ENCODE measurements around the gene HES1. TPM values are rescaled to one million over a fixed set of nuclear protein-coding genes. Genes with fewer than 3 reads are reported as not detected.

The HES1 gene
- total and polyA plus RNA-seq, 7 experiments from 2014 or later, result 3.9 to 4.2 (median 4.2) TPM; not detected in 4

DNA sequence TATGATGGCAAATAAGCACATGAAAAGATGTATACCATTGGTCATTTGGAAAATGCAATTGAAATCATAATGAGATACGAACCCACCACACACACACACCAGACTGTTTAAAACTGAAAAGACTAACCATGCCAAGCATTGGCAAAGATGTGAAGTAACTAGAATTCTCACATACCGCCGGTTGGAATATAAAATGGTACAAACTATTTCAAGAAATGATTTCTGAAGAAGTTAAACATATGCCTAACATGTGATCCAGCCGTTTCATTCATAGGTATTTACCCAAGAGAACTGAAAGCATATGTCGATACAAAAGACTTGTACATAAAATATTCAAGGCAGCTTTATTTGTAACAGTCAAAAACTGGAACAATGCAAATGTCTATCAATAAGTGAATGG is 28.9 kb downstream of the HES1 start:
- H3K27me3 ChIP-seq (ENCODE audit: control insufficient read depth in 2 of 2, insufficient read depth in 2 of 2, low read length in 2 of 2), result no peaks in the 10 kb centered on the region
- ChIA-PET POLR2A (no interaction called here), CTCF (interaction anchor here (0.7 kb wide), 1 partner anchor 196 kb away, joined by 4 read pairs; no protein-coding TSS in a partner anchor)
- Mint-ChIP-seq H3K4me1 (peaks cover 0 to 4% (median 0%) of the 10 kb centered on the region in 7 donors), H3K27ac (no peak overlapping the region), H3K27me3 (peaks cover 11 to 85% (median 17%) of the 10 kb centered on the region in 5 donors), H3K4me3 (no peak overlapping the region), H3K36me3 (no peaks in the 10 kb centered on the region), H3K9me3 (no peaks in the 10 kb centered on the region)
- no peak for ATAC-seq
- DNase-seq, result no peak
- intact Hi-C loops (cut with micrococcal nuclease), result no loop called here
- H3K4me1 ChIP-seq (ENCODE audit: control insufficient read depth in 2 of 2, insufficient read depth in 2 of 2, low read length in 2 of 2), result no peaks in the 10 kb centered on the region
- no peak overlapping the region for H3K27ac ChIP-seq (ENCODE audit: low read depth, low read length)
- H3K36me3 ChIP-seq (ENCODE audit: control insufficient read depth in 2 of 3, insufficient read depth in 3 of 3, low read length in 3 of 3), result no peaks in the 10 kb centered on the region
- H3K9me3 ChIP-seq (ENCODE audit: control insufficient read depth in 2 of 3, low read length in 3 of 3), result no peaks in the 10 kb centered on the region
- H3K4me3 ChIP-seq (ENCODE audit: low read length), result no peak overlapping the region

DNA sequence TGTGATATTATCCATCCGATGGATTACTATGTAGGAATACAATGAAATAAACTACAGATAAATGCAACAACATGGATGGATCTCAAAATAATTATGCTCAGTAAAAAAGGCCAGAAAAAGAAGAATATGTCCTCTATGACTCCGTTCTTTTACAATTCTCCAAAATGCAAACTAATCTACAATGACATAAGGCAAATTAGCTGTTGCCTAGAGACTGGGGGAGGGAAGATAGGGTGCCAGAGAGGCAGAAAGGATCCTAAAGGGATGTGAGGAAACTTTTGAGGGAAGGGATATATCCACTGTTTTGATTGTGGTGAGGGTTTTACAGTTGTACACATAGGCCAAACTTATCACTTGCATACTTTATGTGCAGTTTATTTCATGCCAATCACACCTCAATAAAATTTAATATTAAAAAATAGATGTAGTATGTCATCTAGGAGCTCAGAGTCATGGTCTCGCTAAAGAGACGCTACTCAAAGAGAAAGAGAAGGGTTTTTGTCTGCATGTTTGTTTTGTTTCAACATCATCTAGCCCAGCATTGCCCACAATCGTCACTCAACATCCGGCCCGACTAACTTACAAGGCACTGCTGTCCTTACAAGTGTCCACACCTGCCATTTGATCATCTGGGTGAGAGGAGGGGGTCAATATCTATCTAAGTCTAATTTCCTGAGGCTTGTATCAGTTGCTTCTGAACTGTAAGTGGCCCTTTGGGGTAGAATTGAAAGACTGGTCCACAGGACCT is 29.5 kb downstream of the HES1 start:
- no peaks in the 10 kb centered on the region for H3K9me3 Mint-ChIP-seq
- ATAC-seq (no peak), DNase-seq (no peak)
- Histone ChIP-seq H3K4me3 (ENCODE audit: low read length) (no peak overlapping the region), H3K27me3 (ENCODE audit: control insufficient read depth in 2 of 2, insufficient read depth in 2 of 2, low read length in 2 of 2) (no peaks in the 10 kb centered on the region), H3K27ac (ENCODE audit: low read depth, low read length) (no peak overlapping the region), H3K36me3 (ENCODE audit: control insufficient read depth in 2 of 3, insufficient read depth in 3 of 3, low read length in 3 of 3) (no peaks in the 10 kb centered on the region), H3K4me1 (ENCODE audit: control insufficient read depth in 2 of 2, insufficient read depth in 2 of 2, low read length in 2 of 2) (no peaks in the 10 kb centered on the region), H3K9me3 (ENCODE audit: control insufficient read depth in 2 of 3, low read length in 3 of 3) (no peaks in the 10 kb centered on the region)
- ChIA-PET POLR2A (no interaction called here), CTCF (interaction anchor here (0.7 kb wide), 1 partner anchor 196 kb away, joined by 4 read pairs; no protein-coding TSS in a partner anchor)
- peaks cover 11 to 86% (median 17%) of the 10 kb centered on the region in 5 donors for H3K27me3 Mint-ChIP-seq
- no peak overlapping the region for H3K4me3 Mint-ChIP-seq
- no peak overlapping the region for H3K27ac Mint-ChIP-seq
- peaks cover 0 to 4% (median 0%) of the 10 kb centered on the region in 7 donors for H3K4me1 Mint-ChIP-seq
- no peaks in the 10 kb centered on the region for H3K36me3 Mint-ChIP-seq
- intact Hi-C loops (cut with micrococcal nuclease), result no loop called here

DNA sequence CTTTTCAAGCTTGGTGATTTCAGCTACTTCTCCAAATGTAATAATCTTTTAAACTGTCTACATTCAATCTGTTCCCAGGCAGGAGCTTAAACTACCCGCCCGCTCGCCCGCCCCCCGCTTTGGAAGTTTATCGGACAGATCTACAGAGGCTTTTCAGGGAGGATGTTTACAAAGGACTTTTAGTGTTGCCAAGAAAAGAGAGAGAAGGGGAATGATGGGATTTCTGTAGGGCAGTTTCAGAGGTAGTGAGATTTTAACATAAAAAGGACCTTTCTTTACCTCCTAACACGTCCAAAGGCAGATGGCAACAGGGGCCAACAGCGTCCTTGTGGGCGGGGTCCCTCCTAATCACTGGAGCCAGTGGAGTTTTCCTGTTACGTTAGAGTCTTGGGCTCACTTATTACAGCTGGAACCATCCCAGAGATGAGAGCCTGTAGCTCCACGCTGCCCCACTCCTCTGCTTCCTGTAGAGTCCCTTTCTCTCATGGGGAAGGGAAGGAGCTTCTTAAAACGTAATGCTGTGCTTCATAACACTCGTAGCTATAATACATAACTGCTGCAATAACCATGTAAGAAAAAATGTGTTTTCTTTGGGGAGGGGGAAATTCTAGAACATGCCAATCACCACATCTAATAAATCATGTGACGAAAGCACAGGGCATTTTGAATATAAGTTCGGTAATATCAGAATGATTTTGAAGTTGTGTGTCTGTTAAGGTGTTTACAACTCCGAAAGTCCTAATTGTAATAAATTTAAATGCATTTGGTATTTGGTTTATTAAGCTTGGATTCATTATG is 30.9 kb downstream of the HES1 start:
- Histone ChIP-seq H3K27ac (ENCODE audit: low read depth, low read length) (no peak overlapping the region), H3K36me3 (ENCODE audit: control insufficient read depth in 2 of 3, insufficient read depth in 3 of 3, low read length in 3 of 3) (no peaks in the 10 kb centered on the region), H3K27me3 (ENCODE audit: control insufficient read depth in 2 of 2, insufficient read depth in 2 of 2, low read length in 2 of 2) (no peaks in the 10 kb centered on the region), H3K9me3 (ENCODE audit: control insufficient read depth in 2 of 3, low read length in 3 of 3) (no peaks in the 10 kb centered on the region), H3K4me3 (ENCODE audit: low read length) (no peak overlapping the region), H3K4me1 (ENCODE audit: control insufficient read depth in 2 of 2, insufficient read depth in 2 of 2, low read length in 2 of 2) (no peaks in the 10 kb centered on the region)
- H3K4me3 Mint-ChIP-seq, result no peak overlapping the region
- H3K27me3 Mint-ChIP-seq, result peaks cover 2 to 77% (median 10%) of the 10 kb centered on the region in 5 donors
- intact Hi-C loops (cut with micrococcal nuclease), result no loop called here
- no peak overlapping the region for H3K27ac Mint-ChIP-seq
- H3K36me3 Mint-ChIP-seq, result no peaks in the 10 kb centered on the region
- no peaks in the 10 kb centered on the region for H3K9me3 Mint-ChIP-seq
- DNase-seq (no peak), ATAC-seq (no peak)
- peaks cover 0 to 4% (median 0%) of the 10 kb centered on the region in 7 donors for H3K4me1 Mint-ChIP-seq
- CTCF ChIA-PET, result no interaction called here
- POLR2A ChIA-PET, result no interaction called here

DNA sequence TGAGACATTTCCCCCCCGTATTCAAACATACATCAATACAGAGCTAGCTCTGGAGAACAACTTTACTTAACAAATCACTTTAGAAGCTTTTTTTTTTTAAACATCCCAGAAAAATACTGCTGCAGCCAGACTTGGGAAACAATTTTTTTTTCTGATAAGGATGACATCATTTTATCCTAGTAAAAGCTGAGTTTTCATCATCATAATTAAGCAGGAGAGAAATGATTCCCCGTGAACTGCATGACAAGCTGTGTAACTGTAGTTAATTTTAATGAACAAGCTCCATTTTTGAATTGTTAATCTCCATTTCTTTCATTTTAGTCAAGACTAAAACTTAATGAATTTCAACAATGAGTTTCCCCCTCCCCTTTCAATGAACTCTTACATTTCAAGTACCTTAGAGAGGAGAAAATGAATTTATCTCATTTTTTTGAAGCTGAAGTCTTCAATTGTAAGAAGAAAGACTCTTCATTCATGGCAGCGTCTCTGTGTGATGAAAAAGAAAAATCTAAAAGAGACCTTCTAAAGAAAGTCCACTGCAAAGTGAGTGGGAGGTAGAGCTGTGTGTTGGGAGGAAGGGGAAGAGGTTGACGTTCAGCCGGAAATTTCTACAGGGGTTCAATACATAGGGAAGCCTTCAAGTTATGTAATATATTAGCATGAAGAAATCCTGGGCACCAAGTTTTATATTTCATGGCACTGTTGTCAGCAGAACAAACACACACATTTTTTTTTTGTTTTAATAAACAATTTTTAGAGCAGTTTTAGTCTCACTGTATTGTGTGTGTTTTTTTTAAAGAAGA is 31.7 kb downstream of the HES1 start:
- Mint-ChIP-seq H3K4me3 (no peak overlapping the region), H3K27ac (no peak overlapping the region), H3K9me3 (no peaks in the 10 kb centered on the region), H3K27me3 (peaks cover 0 to 70% (median 8%) of the 10 kb centered on the region in 5 donors), H3K36me3 (peaks cover 0 to 1% (median 0%) of the 10 kb centered on the region in 5 donors), H3K4me1 (peaks cover 0 to 4% (median 0%) of the 10 kb centered on the region in 7 donors)
- Histone ChIP-seq H3K9me3 (ENCODE audit: control insufficient read depth in 2 of 3, low read length in 3 of 3) (no peaks in the 10 kb centered on the region), H3K36me3 (ENCODE audit: control insufficient read depth in 2 of 3, insufficient read depth in 3 of 3, low read length in 3 of 3) (no peaks in the 10 kb centered on the region), H3K27me3 (ENCODE audit: control insufficient read depth in 2 of 2, insufficient read depth in 2 of 2, low read length in 2 of 2) (no peaks in the 10 kb centered on the region), H3K27ac (ENCODE audit: low read depth, low read length) (no peak overlapping the region), H3K4me3 (ENCODE audit: low read length) (no peak overlapping the region), H3K4me1 (ENCODE audit: control insufficient read depth in 2 of 2, insufficient read depth in 2 of 2, low read length in 2 of 2) (no peaks in the 10 kb centered on the region)
- ChIA-PET POLR2A (no interaction called here), CTCF (interaction anchor here (0.6 kb wide), 2 partner anchors 74 to 89 kb away, joined by 4 read pairs; no protein-coding TSS in a partner anchor)
- no peak for DNase-seq
- ATAC-seq, result no peak
- intact Hi-C loops (cut with micrococcal nuclease), result no loop called here

DNA sequence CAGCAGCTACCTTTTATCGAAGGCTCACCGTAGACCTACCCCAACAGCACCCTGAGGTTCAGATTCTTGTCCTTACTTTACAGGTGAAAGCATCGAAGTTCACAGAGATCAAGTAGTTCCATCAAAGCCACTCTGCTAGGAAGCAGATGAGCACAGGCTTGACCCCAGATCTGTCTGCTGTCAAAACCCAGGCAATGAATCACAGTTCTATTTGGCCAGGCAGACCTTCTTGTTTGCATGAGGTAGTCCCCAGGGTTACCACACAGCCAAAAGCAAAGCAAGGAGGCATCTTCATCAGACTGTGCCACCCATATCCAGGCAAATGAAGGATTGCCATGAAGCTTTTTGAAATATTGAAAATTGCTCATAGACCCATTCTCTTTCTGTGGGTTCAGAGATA is 33.0 kb downstream of the HES1 start:
- H3K4me3 ChIP-seq (ENCODE audit: low read length), result no peak overlapping the region
- H3K4me1 ChIP-seq (ENCODE audit: control insufficient read depth in 2 of 2, insufficient read depth in 2 of 2, low read length in 2 of 2), result no peaks in the 10 kb centered on the region
- no peak overlapping the region for H3K4me3 Mint-ChIP-seq
- no peaks in the 10 kb centered on the region for H3K9me3 ChIP-seq (ENCODE audit: control insufficient read depth in 2 of 3, low read length in 3 of 3)
- no peak overlapping the region for H3K27ac ChIP-seq (ENCODE audit: low read depth, low read length)
- intact Hi-C loops (cut with micrococcal nuclease), result no loop called here
- H3K4me1 Mint-ChIP-seq, result peaks cover 0 to 4% (median 0%) of the 10 kb centered on the region in 7 donors
- peaks cover 0 to 58% (median 4%) of the 10 kb centered on the region in 5 donors for H3K27me3 Mint-ChIP-seq
- ChIA-PET POLR2A (no interaction called here), CTCF (no interaction called here)
- peak overlapping the region in 2 of 9 donors; percentile 11 to 17 for H3K27ac Mint-ChIP-seq
- ATAC-seq (no peak), DNase-seq (no peak)
- H3K27me3 ChIP-seq (ENCODE audit: control insufficient read depth in 2 of 2, insufficient read depth in 2 of 2, low read length in 2 of 2), result no peaks in the 10 kb centered on the region
- no peaks in the 10 kb centered on the region for H3K9me3 Mint-ChIP-seq
- H3K36me3 Mint-ChIP-seq, result peaks cover 0 to 1% (median 0%) of the 10 kb centered on the region in 5 donors
- H3K36me3 ChIP-seq (ENCODE audit: control insufficient read depth in 2 of 3, insufficient read depth in 3 of 3, low read length in 3 of 3), result no peaks in the 10 kb centered on the region

DNA sequence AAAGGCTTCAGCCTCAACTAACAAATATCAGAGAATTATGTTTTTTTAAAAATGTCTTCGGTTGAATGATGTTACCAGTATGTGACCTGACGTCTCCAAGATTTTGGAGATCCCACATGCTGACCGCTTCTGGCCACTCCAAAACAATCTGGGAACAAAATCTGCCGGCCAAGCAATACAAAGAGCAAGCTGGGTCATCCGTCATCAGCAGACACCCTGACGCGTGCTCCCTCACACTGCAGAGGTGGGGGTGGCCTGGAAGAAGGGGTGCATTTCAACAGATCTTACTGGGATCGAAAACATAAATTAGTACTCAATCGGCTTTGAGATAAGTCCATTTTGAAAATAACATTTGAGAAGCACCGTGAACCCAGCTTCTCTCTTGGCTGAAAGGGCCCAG is 33.6 kb downstream of the HES1 start:
- Histone ChIP-seq H3K27ac (ENCODE audit: low read depth, low read length) (no peak overlapping the region), H3K36me3 (ENCODE audit: control insufficient read depth in 2 of 3, insufficient read depth in 3 of 3, low read length in 3 of 3) (no peaks in the 10 kb centered on the region), H3K4me3 (ENCODE audit: low read length) (no peak overlapping the region), H3K4me1 (ENCODE audit: control insufficient read depth in 2 of 2, insufficient read depth in 2 of 2, low read length in 2 of 2) (no peaks in the 10 kb centered on the region), H3K27me3 (ENCODE audit: control insufficient read depth in 2 of 2, insufficient read depth in 2 of 2, low read length in 2 of 2) (no peaks in the 10 kb centered on the region), H3K9me3 (ENCODE audit: control insufficient read depth in 2 of 3, low read length in 3 of 3) (no peaks in the 10 kb centered on the region)
- Mint-ChIP-seq H3K9me3 (no peaks in the 10 kb centered on the region), H3K4me3 (no peak overlapping the region), H3K4me1 (peaks cover 0 to 6% (median 0%) of the 10 kb centered on the region in 7 donors), H3K36me3 (peaks cover 0 to 1% (median 0%) of the 10 kb centered on the region in 5 donors), H3K27me3 (peaks cover 0 to 52% (median 4%) of the 10 kb centered on the region in 5 donors), H3K27ac (no peak overlapping the region)
- ChIA-PET CTCF (no interaction called here), POLR2A (no interaction called here)
- intact Hi-C loops (cut with micrococcal nuclease), result no loop called here
- ATAC-seq, result no peak
- DNase-seq, result no peak
